Sigmoid colon (tissue), 4 donors: Measurements from ENCODE around the gene CSNK2A1.

Experiments
- CTCF ChIP-seq, 4 experiments: fragments of 450-650 bp in 3 of 4; fragments of 200-600 bp in 1 of 4; IDR thresholded peaks; one replicate each; pipeline ENCODE4 v1.5.1; 2016 to 2019; ENCODE audit warnings: antibody characterized with exemption in 4 of 4, mild to moderate bottlenecking in 3 of 4, moderate library complexity in 2 of 4
- EP300 ChIP-seq, 4 donors: sonication (generic); formaldehyde crosslinking; IDR thresholded peaks; one replicate each; pipeline ENCODE4 v1.6.1; 2017; ENCODE audit warnings: antibody characterized with exemption in 4 of 4
- POLR2A ChIP-seq, 2 donors: fragments of 450-650 bp; IDR thresholded peaks; one replicate each; pipeline ENCODE4 v1.6.1; 2016; ENCODE audit warnings: antibody characterized with exemption in 2 of 2, mild to moderate bottlenecking in 2 of 2, moderate library complexity in 2 of 2
- POLR2AphosphoS5 ChIP-seq, 4 donors: sonication (generic); formaldehyde crosslinking; IDR thresholded peaks; one replicate each; pipeline ENCODE4 v1.6.1; 2017; ENCODE audit warnings: antibody characterized with exemption in 4 of 4

DNA sequence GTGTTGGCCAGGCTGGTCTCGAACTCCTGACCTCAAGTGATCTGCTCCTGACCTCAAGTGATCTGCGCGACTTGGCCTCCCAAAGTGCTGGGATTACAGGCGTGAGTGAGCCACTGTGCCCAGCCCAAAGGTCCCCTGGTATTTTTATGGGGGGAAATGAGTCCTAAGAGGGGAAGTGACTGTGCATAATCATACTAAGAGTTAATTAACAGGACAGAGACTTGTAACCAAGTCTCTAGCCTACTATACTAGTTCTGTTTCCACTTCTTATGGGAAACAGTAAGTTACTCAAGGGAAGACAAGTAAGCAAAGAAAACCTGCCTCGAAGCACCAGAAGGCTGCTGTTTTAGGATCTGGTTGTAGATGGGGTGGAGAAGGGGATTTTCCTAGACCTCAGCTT, 38.6 kb upstream of the CSNK2A1 start:
- TF ChIP-seq POLR2AphosphoS5 (IDR thresholded peaks at IDR 0.05) (no peak), CTCF (IDR thresholded peaks at IDR 0.05) (no peak), EP300 (IDR thresholded peaks at IDR 0.05) (no peak), POLR2A (IDR thresholded peaks at IDR 0.05) (no peak)
